ENCODE results near the gene AHDC1. TPM values are rescaled to one million over a fixed set of nuclear protein-coding genes. Genes with fewer than 3 reads are reported as not detected.

AHDC1 gene
- total and polyA plus RNA-seq, 2 of the 13 experiments (the other 11 are each of a cell fraction or from before 2014, with no cell fraction given), result 1.0 to 2.7 TPM

DNA sequence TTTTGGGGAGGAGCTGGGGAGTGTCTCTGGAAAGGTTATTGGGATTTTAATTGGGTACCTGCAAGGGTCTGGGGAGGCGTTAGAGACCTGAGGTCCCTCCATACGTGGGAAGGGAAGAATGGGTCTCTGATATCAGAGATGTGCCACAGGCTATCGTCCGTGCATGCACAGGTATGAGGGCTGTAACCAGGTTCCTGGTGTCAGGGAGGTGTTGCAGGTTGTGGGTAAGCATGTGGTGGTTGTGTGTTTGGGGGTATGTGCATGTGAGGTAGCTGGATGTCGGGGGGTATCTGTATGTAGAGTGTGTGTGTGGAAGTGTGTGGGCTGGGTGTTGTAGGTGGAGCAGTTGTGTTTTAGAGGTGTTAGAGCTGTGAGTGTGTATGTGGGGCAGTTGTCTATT, 8.3 kb downstream of the AHDC1 start:
- no peak for DNase-seq (ENCODE audit: low spot score)
- Histone ChIP-seq H3K4me1 (ENCODE audit: insufficient read depth, low read length) (peaks cover 51% of the 10 kb centered on the region), H2AFZ (ENCODE audit: low read length) (no peak overlapping the region), H3K79me2 (ENCODE audit: insufficient read depth, low read length) (peaks cover 37% of the 10 kb centered on the region), H3K4me2 (ENCODE audit: low read depth, low read length) (no peak overlapping the region), H3K9ac (ENCODE audit: insufficient read depth, low read depth, low read length) (no peak overlapping the region), H3K9me3 (ENCODE audit: low read length) (no peaks in the 10 kb centered on the region), H4K20me1 (ENCODE audit: insufficient read depth, low read length) (peaks cover 27% of the 10 kb centered on the region; the same call in 1 of the 2 replicates), H3K27ac (ENCODE audit: extremely low read length, insufficient read depth, low read length) (no peak overlapping the region), H3K4me3 (replicated peaks in 1 of 3; ENCODE audit: insufficient read depth in 1 of 3, low read depth in 2 of 3, low read length in 3 of 3) (no peak overlapping the region), H3K36me3 (replicated peaks in 1 of 2; ENCODE audit: control insufficient read depth in 1 of 2, insufficient read depth in 2 of 2, low read length in 2 of 2) (peaks cover 0 to 3% of the 10 kb centered on the region in 2 experiments; a peak in 2 of 5 replicates), H3K27me3 (ENCODE audit: control insufficient read depth in 1 of 2, insufficient read depth in 2 of 2, low read length in 2 of 2) (no peaks in the 10 kb centered on the region)
- 97% methylated on average over 5 of the region's 5 CpGs for WGBS (ENCODE audit: low lambda C conversion rate)
- FAIRE-seq, result no peak
- intact Hi-C loops (cut with micrococcal nuclease; ENCODE audit: unreplicated experiment), result no loop called here
- POLR2A ChIA-PET, result no interaction called here
- CTCF ChIA-PET (ENCODE audit: low intra/inter-chr PET ratio, low total read pairs), result no interaction called here
- TF ChIP-seq SSRP1 (CRISPR knock-in tag; IDR thresholded peaks at IDR 0.05), result no peak
- TF ChIP-seq, protein P1, sequence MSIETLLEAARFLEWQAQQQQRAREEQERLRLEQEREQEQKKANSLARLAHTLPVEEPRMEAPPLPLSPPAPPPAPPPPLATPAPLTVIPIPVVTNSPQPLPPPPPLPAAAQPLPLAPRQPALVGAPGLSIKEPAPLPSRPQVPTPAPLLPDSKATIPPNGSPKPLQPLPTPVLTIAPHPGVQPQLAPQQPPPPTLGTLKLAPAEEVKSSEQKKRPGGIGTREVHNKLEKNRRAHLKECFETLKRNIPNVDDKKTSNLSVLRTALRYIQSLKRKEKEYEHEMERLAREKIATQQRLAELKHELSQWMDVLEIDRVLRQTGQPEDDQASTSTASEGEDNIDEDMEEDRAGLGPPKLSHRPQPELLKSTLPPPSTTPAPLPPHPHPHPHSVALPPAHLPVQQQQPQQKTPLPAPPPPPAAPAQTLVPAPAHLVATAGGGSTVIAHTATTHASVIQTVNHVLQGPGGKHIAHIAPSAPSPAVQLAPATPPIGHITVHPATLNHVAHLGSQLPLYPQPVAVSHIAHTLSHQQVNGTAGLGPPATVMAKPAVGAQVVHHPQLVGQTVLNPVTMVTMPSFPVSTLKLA (IDR thresholded peaks at IDR 0.05), result peak; percentile 29; the same call in 1 of the 2 replicates
- ATAC-seq, result no peak
- in situ Hi-C loops (cut with HindIII; ENCODE audit: extremely low pct_ligation_motif_present, low pct_unique_long_range_greater_than_20kb), result no loop called here
- no TSS peak for BruUV-seq (replicated peaks)

DNA sequence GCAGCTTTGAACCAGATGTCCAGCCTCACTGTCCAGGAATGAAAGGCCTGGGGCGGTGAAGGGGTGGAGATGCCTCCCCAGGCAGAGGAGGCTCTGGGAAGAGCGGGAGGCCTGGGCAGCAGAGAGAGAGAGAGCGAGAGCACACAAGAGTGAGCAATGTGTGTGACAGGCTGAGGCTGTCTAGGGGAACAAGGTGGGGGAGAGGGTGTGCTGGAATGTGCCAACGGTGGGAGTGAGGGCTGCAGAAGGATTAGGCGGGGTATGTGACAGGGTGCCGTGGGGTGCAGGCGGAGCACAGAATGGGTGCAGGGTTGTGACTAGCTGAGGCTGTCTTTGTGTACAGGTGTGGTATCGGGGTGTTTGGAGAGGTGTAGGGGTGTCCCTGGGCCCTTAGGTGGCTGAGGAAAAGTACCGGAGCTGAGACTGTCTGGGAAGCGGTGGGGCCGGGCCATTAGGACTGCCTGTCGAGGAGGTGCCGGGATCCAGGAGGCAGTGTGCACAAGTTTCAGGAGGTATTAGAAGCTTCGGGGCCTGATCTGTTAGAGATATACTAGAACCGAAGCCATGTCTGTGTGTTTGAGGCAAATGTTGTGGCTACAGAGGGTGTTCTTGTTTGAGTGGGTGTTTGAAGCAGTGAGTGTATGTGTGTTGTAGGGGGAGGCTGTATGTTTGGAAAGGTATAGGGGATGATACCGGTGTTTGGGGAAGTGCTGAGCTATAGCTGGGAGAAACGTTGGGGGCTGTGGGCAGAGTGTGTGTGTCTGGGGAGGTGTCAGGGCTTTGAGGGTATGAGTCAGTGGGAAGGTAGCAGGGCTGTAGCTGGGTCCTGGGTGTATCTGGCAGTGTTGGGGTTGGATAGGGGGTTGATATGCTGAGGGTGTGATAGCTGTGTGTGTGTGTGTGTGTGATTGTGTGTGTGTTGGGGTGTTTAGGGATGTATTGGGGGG, 9.1 kb downstream of the AHDC1 start:
- Histone ChIP-seq H3K36me3 (replicated peaks in 1 of 2; ENCODE audit: control insufficient read depth in 1 of 2, insufficient read depth in 2 of 2, low read length in 2 of 2) (peaks cover 0 to 3% of the 10 kb centered on the region in 2 experiments; a peak in 2 of 5 replicates), H3K4me1 (ENCODE audit: insufficient read depth, low read length) (peaks cover 51% of the 10 kb centered on the region), H2AFZ (ENCODE audit: low read length) (no peak overlapping the region), H3K9ac (ENCODE audit: insufficient read depth, low read depth, low read length) (no peak overlapping the region), H3K27me3 (ENCODE audit: control insufficient read depth in 1 of 2, insufficient read depth in 2 of 2, low read length in 2 of 2) (no peaks in the 10 kb centered on the region), H3K4me2 (ENCODE audit: low read depth, low read length) (no peak overlapping the region), H4K20me1 (ENCODE audit: insufficient read depth, low read length) (peaks cover 25% of the 10 kb centered on the region; the same call in 1 of the 2 replicates), H3K9me3 (ENCODE audit: low read length) (no peaks in the 10 kb centered on the region), H3K27ac (ENCODE audit: extremely low read length, insufficient read depth, low read length) (no peak overlapping the region), H3K79me2 (ENCODE audit: insufficient read depth, low read length) (peaks cover 32% of the 10 kb centered on the region), H3K4me3 (replicated peaks in 1 of 3; ENCODE audit: insufficient read depth in 1 of 3, low read depth in 2 of 3, low read length in 3 of 3) (no peak overlapping the region)
- 92% methylated on average over 17 of the region's 17 CpGs for WGBS (ENCODE audit: low lambda C conversion rate)
- FAIRE-seq, result no peak
- no peak for DNase-seq (ENCODE audit: low spot score)
- ChIA-PET POLR2A (no interaction called here), CTCF (ENCODE audit: low intra/inter-chr PET ratio, low total read pairs) (no interaction called here)
- in situ Hi-C loops (cut with HindIII; ENCODE audit: extremely low pct_ligation_motif_present, low pct_unique_long_range_greater_than_20kb) (no loop called here), intact Hi-C loops (cut with micrococcal nuclease; ENCODE audit: unreplicated experiment) (no loop called here)
- no peak for ATAC-seq
- TSS peak; percentile 29 for BruUV-seq (replicated peaks)
- no peak for TF ChIP-seq ZNF615 (CRISPR knock-in tag; IDR thresholded peaks at IDR 0.05; ENCODE audit: borderline replicate concordance)
- no peak for TF ChIP-seq ZNF34 (CRISPR knock-in tag; IDR thresholded peaks at IDR 0.05; ENCODE audit: borderline replicate concordance)
- TF ChIP-seq ZNF530 (CRISPR knock-in tag; IDR thresholded peaks at IDR 0.05; ENCODE audit: low read depth), result no peak
- TF ChIP-seq, protein P2, sequence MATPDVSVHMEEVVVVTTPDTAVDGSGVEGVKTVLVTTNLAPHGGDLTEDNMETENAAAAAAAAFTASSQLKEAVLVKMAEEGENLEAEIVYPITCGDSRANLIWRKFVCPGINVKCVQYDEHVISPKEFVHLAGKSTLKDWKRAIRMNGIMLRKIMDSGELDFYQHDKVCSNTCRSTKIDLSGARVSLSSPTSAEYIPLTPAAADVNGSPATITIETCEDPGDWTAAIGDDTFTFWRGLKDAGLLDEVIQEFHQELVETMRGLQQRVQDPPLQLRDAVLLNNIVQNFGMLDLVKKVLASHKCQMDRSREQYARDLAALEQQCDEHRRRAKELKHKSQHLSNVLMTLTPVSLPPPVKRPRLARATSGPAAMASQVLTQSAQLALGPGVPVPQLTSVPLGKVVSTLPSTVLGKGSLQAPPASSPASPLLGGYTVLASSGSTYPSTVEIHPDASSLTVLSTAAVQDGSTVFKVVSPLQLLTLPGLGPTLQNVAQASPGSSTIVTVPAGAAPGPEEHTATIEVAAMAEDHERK (CRISPR knock-in tag; IDR thresholded peaks at IDR 0.05; ENCODE audit: low read depth), result no peak
- no peak for TF ChIP-seq ZKSCAN8 (CRISPR knock-in tag; IDR thresholded peaks at IDR 0.05; ENCODE audit: borderline replicate concordance)
- TF ChIP-seq, protein P3, sequence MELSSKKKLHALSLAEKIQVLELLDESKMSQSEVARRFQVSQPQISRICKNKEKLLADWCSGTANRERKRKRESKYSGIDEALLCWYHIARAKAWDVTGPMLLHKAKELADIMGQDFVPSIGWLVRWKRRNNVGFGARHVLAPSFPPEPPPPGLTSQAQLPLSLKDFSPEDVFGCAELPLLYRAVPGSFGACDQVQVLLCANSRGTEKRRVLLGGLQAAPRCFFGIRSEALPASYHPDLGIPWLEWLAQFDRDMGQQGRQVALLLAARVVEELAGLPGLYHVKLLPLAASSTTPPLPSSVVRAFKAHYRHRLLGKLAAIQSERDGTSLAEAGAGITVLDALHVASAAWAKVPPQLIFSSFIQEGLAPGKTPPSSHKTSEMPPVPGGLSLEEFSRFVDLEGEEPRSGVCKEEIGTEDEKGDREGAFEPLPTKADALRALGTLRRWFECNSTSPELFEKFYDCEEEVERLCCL (CRISPR knock-in tag; IDR thresholded peaks at IDR 0.05; ENCODE audit: borderline replicate concordance), result no peak
- TF ChIP-seq MED1 (CRISPR knock-in tag; IDR thresholded peaks at IDR 0.05), result no peak
- TF ChIP-seq ZKSCAN1 (IDR thresholded peaks at IDR 0.05; ENCODE audit: low read length), result no peak

Data from HepG2 (cell line).